DMS79 (cell line): ENCODE data around the gene DMXL2.

ENCODE experiments used
- DNase-seq: peaks from one replicate; lab custom pipeline; 2025; lab: John Stamatoyannopoulos, UW

Gene DMXL2

GRCh38 chr15:51405693-51406523, 216.7 kb downstream of the DMXL2 start:
- no peak for DNase-seq

GRCh38 chr15:51403946-51404695, 218.4 kb downstream of the DMXL2 start:
- no peak for DNase-seq

GRCh38 chr15:51403072-51403878, 219.3 kb downstream of the DMXL2 start:
- peak; percentile 5 for DNase-seq

- DNase-seq, result no peak
Measured at GRCh38 chr15:51401872-51402517, 220.6 kb downstream of the DMXL2 start.

- no peak for DNase-seq
Measured at GRCh38 chr15:51401051-51401780, 221.4 kb downstream of the DMXL2 start.

- DNase-seq, result no peak
Measured at GRCh38 chr15:51398626-51399025, 223.9 kb downstream of the DMXL2 start.
